Esophagus squamous epithelium (tissue), 5 donors: ENCODE data around the gene PAGR1. TPM values are rescaled to one million over a fixed set of nuclear protein-coding genes. Genes with fewer than 3 reads are reported as not detected.
"Not testable (repeated sequence)": the region's sequence is repeated elsewhere in the genome, so short reads cannot be mapped to it uniquely, and the experiment has no call there.

Source experiments
- DNase-seq: peaks from one replicate; lab custom pipeline; 2025; lab: John Stamatoyannopoulos, UW
- H3K27ac ChIP-seq, 4 donors: fragments of 200-600 bp; sonication (generic); one replicate each; pipeline ENCODE4 v1.5.1; 2016 to 2019; ENCODE audit warnings: mild to moderate bottlenecking in 1 of 4
- H3K27me3 ChIP-seq, 4 donors: fragments of 200-600 bp; sonication (generic); 1 replicate in 3 of 4; 2 replicates in 1 of 4; pipeline versions ENCODE4 v1.5.1 to v1.6.0; 2017 to 2021; ENCODE audit warnings: antibody characterized with exemption in 1 of 4
- H3K36me3 ChIP-seq, 3 donors: fragments of 200-600 bp; sonication (generic); one replicate each; pipeline ENCODE4 v1.5.1; 2016 to 2019
- H3K4me1 ChIP-seq, 3 donors: fragments of 200-600 bp; sonication (generic); one replicate each; pipeline ENCODE4 v1.5.1; 2017 to 2019
- H3K4me3 ChIP-seq, 4 donors: fragments of 200-600 bp; sonication (generic); 1 replicate in 3 of 4; 2 replicates in 1 of 4; pipeline ENCODE4 v1.5.1; 2016 to 2019; ENCODE audit warnings: mild to moderate bottlenecking in 2 of 4, moderate library complexity in 1 of 4
- H3K9me3 ChIP-seq, 3 donors: fragments of 200-600 bp; sonication (generic); one replicate each; pipeline ENCODE4 v1.5.1; 2016 to 2019
- POLR2A ChIP-seq, 4 donors: fragments of 450-650 bp; IDR thresholded peaks; one replicate each; pipeline ENCODE4 v1.6.1; 2017; ENCODE audit warnings: antibody characterized with exemption in 4 of 4, mild to moderate bottlenecking in 4 of 4, moderate library complexity in 3 of 4
- WGBS, 2 donors: methylation state at CpG; one replicate each; pipeline ENCODE4 v1.1.5; 2018; 5-methylcytosine and 5-hydroxymethylcytosine counted together
- intact Hi-C: fragments of 100-400 bp; cut with DNase I; formaldehyde crosslinking; loops from one replicate; pipeline ENCODE4 v1.15.0; 2022
- small RNA-seq, 4 donors: library from RNA; depleted of rRNA; stranded (forward); fragments of <200 nt; gene quantifications; one replicate each; pipeline ENCODE3, GENCODE V24; 2016
- total RNA-seq, 4 donors: library from RNA; depleted of rRNA; stranded (reverse); fragments of >200 nt; gene quantifications; one replicate each; pipeline ENCODE4 v1.1.0, GENCODE V29; 2016
- TF ChIP-seq, protein P1 (sequence below), 6 experiments: fragments of 450-650 bp in 4 of 6; fragments of 200-600 bp in 2 of 6; sonication (generic) in 2 of 6; IDR thresholded peaks; one replicate each; pipeline ENCODE4 v1.5.1; 2016 to 2019; ENCODE audit warnings: antibody characterized with exemption in 6 of 6, mild to moderate bottlenecking in 4 of 6, moderate library complexity in 4 of 6
- donor health status: DM: yes; HTN: yes; CAD: no.

The PAGR1 gene
- total RNA-seq, 4 donors from 2014 or later = 25.4 to 37.6 (median 32.8) TPM

DNA sequence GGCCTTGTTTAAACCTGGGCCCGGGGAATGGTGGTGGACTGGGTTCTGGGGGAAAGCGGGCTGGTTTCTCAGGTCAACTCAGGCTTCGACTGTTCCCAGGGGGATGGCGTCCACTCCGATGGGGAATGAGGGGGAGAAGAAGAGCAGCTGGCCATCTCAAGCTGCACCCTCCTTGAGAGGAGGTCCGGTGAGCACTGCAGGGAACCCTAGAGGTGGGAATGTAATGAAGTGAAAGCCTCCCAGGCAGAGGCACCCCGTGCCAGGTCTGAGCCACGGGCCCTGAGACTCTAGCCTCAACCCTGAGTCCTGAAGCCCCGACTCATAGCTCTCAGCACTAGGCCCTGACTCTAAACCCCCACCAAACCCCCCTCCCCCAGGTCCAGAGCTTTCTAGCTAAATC, 48.3 kb downstream of the PAGR1 start:
- Histone ChIP-seq H3K27me3 (no peaks in the 10 kb centered on the region), H3K9me3 (no peaks in the 10 kb centered on the region), H3K27ac (no peak overlapping the region), H3K36me3 (peaks cover 12 to 22% (median 17%) of the 10 kb centered on the region in 3 donors), H3K4me1 (peaks cover 16 to 32% (median 20%) of the 10 kb centered on the region in 3 donors), H3K4me3 (no peak overlapping the region)
- intact Hi-C loops = no loop called here
- 84 to 91% methylated on average over 8 of the region's 9 CpGs for WGBS, 2 donors
- no peak for DNase-seq
- TF ChIP-seq, protein P1, sequence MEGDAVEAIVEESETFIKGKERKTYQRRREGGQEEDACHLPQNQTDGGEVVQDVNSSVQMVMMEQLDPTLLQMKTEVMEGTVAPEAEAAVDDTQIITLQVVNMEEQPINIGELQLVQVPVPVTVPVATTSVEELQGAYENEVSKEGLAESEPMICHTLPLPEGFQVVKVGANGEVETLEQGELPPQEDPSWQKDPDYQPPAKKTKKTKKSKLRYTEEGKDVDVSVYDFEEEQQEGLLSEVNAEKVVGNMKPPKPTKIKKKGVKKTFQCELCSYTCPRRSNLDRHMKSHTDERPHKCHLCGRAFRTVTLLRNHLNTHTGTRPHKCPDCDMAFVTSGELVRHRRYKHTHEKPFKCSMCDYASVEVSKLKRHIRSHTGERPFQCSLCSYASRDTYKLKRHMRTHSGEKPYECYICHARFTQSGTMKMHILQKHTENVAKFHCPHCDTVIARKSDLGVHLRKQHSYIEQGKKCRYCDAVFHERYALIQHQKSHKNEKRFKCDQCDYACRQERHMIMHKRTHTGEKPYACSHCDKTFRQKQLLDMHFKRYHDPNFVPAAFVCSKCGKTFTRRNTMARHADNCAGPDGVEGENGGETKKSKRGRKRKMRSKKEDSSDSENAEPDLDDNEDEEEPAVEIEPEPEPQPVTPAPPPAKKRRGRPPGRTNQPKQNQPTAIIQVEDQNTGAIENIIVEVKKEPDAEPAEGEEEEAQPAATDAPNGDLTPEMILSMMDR (IDR thresholded peaks at IDR 0.05) = no peak
- no peak for TF ChIP-seq POLR2A (IDR thresholded peaks at IDR 0.05)

DNA sequence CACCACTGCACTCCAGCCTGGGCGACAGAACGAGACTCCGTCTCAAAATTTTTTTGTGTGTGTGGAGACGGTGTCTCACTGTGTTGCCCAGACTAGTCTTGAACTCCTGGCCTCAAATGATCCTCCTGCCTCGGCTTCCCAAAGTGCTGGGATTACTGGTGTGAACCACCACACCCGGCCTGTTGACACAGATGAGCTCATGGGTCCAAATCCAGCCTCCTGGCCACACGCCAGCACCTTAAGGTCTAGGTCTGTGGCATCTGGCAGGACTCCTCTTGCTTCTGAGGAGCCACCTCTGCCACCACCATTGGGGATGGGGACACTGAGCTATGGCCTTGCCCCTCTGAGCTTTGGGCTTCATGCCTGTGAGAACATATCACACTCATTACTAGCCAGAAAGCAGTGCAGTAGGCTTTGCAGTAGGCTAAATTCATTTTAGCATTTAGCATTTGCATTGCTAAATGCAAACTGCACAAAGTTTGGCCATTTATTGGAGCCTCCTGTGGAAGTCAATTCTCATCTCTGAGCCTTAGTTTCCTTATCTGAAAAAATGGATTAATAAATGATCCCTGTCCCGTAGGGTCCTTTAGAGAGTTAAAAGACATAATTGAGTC, 52.6 kb downstream of the PAGR1 start:
- TF ChIP-seq, protein P1 (IDR thresholded peaks at IDR 0.05) = no peak
- TF ChIP-seq POLR2A (IDR thresholded peaks at IDR 0.05) = no peak
- H3K4me1 ChIP-seq = peaks cover 5% of the 10 kb centered on the region in 3 donors
- no peaks in the 10 kb centered on the region for H3K36me3 ChIP-seq
- intact Hi-C loops = no loop called here
- no peak for DNase-seq
- 54 to 86% methylated on average over 4 to 8 of the region's 8 CpGs for WGBS, 2 donors
- no peaks in the 10 kb centered on the region for H3K9me3 ChIP-seq
- no peaks in the 10 kb centered on the region for H3K27me3 ChIP-seq
- H3K4me3 ChIP-seq = no peak overlapping the region
- H3K27ac ChIP-seq = no peak overlapping the region

DNA sequence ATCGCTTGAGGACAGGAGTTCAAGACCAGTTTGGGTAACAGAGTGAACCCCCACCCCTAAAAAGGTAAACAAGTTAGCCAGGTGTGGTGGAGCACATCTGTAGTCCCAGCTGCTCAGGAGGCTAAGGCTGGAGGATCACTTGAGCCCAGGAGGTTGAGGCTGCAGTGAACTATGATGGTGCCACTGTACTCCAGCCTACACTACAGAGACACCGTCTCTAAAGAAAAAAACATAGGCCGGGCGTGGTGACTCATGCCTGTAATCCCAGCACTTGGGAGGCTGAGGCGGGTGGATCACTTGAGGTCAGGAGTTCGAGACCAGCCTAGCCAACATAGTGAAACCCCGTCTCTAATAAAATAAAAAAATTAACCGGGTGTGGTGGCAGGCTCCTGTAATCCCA, 53.1 kb downstream of the PAGR1 start:
- H3K9me3 ChIP-seq, H3K4me1 ChIP-seq, H3K4me3 ChIP-seq, H3K27ac ChIP-seq, intact Hi-C loops, H3K27me3 ChIP-seq, DNase-seq, H3K36me3 ChIP-seq: not testable (repeated sequence)
- 72 to 77% methylated on average over 8 of the region's 8 CpGs for WGBS, 2 donors

Small RNA genes lying within 50 kb of the gene (small RNA-seq; reads per million reads assigned to genes)
- gene AC009133.6 = 0 reads per million in 4 donors
- 0 reads per million in 4 donors for gene AC120114.4

Other genes starting within 250 kb of the PAGR1 start
- 1 to 10 TPM; 1.3 to 4.2 (median 2.8) TPM for gene SPN, start 152.9 kb upstream of the PAGR1 start, total RNA-seq
- gene QPRT, start 137.0 kb upstream of the PAGR1 start, total RNA-seq = 1 to 10 TPM in 2 of 4 donors, under 1 TPM in 2; 0.40 to 3.6 (median 1.9) TPM
- gene C16orf54, start 70.2 kb upstream of the PAGR1 start, total RNA-seq = 1 to 10 TPM in 3 of 4 donors, under 1 TPM in 1; 0.13 to 3.4 (median 1.6) TPM
- not detected for gene ZG16, start 37.9 kb upstream of the PAGR1 start, total RNA-seq
- 10 to 100 TPM; 31.0 to 46.3 (median 37.6) TPM for gene KIF22, start 25.4 kb upstream of the PAGR1 start, total RNA-seq
- 10 to 100 TPM; 87.0 to 99.0 (median 97.3) TPM for gene MAZ, start 9.6 kb upstream of the PAGR1 start, total RNA-seq
- 1 to 10 TPM in 1 of 4 donors, under 1 TPM in 2, not detected in 1; 0.40 to 1.9 (median 0.53) TPM for gene PRRT2, start 4.0 kb upstream of the PAGR1 start, total RNA-seq
- 100 to 1,000 TPM in 2 of 4 donors, 10 to 100 TPM in 2; 54.0 to 133 (median 97.6) TPM for gene MVP, start 4.3 kb downstream of the PAGR1 start, total RNA-seq
- gene CDIPT, start 47.1 kb downstream of the PAGR1 start, total RNA-seq = 10 to 100 TPM; 34.6 to 78.8 (median 44.6) TPM
- gene SEZ6L2, start 83.4 kb downstream of the PAGR1 start, total RNA-seq = 1 to 10 TPM in 2 of 4 donors, under 1 TPM in 1, not detected in 1; 0.22 to 2.8 (median 1.1) TPM
- under 1 TPM in 2 of 4 donors, not detected in 2; 0.32 to 0.61 TPM for gene ASPHD1, start 84.3 kb downstream of the PAGR1 start, total RNA-seq
- 10 to 100 TPM in 3 of 4 donors, 1 to 10 TPM in 1; 8.4 to 17.2 (median 13.9) TPM for gene KCTD13, start 110.1 kb downstream of the PAGR1 start, total RNA-seq
- gene TMEM219, start 145.9 kb downstream of the PAGR1 start, total RNA-seq = 100 to 1,000 TPM in 1 of 4 donors, 10 to 100 TPM in 3; 48.0 to 119 (median 80.0) TPM
- gene TAOK2, start 157.7 kb downstream of the PAGR1 start, total RNA-seq = 10 to 100 TPM; 26.8 to 33.7 (median 30.4) TPM
- 10 to 100 TPM in 2 of 4 donors, 1 to 10 TPM in 2; 5.1 to 12.8 (median 9.7) TPM for gene HIRIP3, start 179.5 kb downstream of the PAGR1 start, total RNA-seq
- gene INO80E, start 180.1 kb downstream of the PAGR1 start, total RNA-seq = 10 to 100 TPM; 34.3 to 59.9 (median 48.0) TPM
- gene DOC2A, start 194.9 kb downstream of the PAGR1 start, total RNA-seq = under 1 TPM in 2 of 4 donors, not detected in 2; 0.50 to 0.76 TPM
- not detected for gene C16orf92, start 207.0 kb downstream of the PAGR1 start, total RNA-seq
- gene TLCD3B, start 215.1 kb downstream of the PAGR1 start, total RNA-seq = not detected
- gene ALDOA, start 249.6 kb downstream of the PAGR1 start, total RNA-seq = 1,000 to 10,000 TPM; 1,024 to 1,551 (median 1,380) TPM